Measurements from ENCODE around the gene CT47C1.

DNA sequence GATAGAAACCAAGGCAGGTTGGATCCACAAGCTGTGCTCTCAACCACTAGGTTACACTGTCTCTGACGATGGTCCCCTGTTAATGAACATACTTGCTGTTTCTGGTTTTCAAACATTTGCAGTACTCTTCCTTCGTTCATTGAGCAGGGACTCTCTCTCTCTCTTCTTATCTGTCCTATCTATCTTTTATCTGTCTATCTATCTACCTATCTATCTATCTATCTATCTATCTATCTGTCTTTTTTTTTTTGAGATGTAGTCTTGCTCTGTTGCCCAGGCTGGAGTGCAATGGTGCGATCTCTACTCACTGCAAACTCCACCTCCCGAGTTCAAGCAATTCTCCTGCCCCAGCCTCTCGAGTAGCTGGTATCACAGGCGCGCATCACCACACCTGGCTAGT lies 9.4 kb upstream of the CT47C1 start:
- TF ChIP-seq POLR2A (IDR thresholded peaks at IDR 0.05) (no peak), EP300 (IDR thresholded peaks at IDR 0.05) (no peak)

All from tibial nerve (tissue), 3 donors.